MM.1S (cell line): ENCODE data around the gene CYSTM1.

ENCODE experiments used
- DNase-seq: peaks from one replicate; pipeline ENCODE4 v3.0.0-alpha.2; 2015
- H2AFZ ChIP-seq: fragments of 300-600 bp; sonication (generic); 2 replicates; pipeline ENCODE4 v1.6.0; 2016; ENCODE audit warnings: antibody characterized with exemption, low read length
- H3F3A ChIP-seq: fragments of 300-600 bp; sonication (generic); 2 replicates; pipeline ENCODE4 v1.6.1; 2016; ENCODE audit warnings: mild to moderate bottlenecking, antibody characterized with exemption, low read length, moderate library complexity, mixed read lengths; ENCODE audit not compliant: insufficient read depth
- H3K27ac ChIP-seq: fragments of 300-600 bp; sonication (generic); 2 replicates; pipeline ENCODE4 v1.5.1; 2016; ENCODE audit warnings: mild to moderate bottlenecking, low read length
- H3K27me3 ChIP-seq: fragments of 300-600 bp; sonication (generic); replicated peaks from 2 replicates; pipeline ENCODE4 v1.6.0; 2016; ENCODE audit warnings: low read length; ENCODE audit not compliant: insufficient read depth
- H3K36me3 ChIP-seq: fragments of 300-600 bp; sonication (generic); replicated peaks from 2 replicates; pipeline ENCODE4 v1.6.1; 2016; ENCODE audit warnings: mild to moderate bottlenecking, low read length, mixed read lengths; ENCODE audit not compliant: insufficient read depth
- H3K4me1 ChIP-seq: fragments of 300-600 bp; sonication (generic); 2 replicates; pipeline ENCODE4 v1.6.1; 2016; ENCODE audit warnings: low read length, mixed read lengths
- H3K4me2 ChIP-seq: fragments of 300-600 bp; sonication (generic); 2 replicates; pipeline ENCODE4 v1.6.0; 2016; ENCODE audit warnings: low read depth, low read length
- H3K4me3 ChIP-seq: fragments of 300-600 bp; sonication (generic); 2 replicates; pipeline ENCODE4 v1.5.1; 2016; ENCODE audit warnings: low read length, mixed read lengths
- H3K79me2 ChIP-seq: fragments of 300-600 bp; sonication (generic); 2 replicates; pipeline ENCODE4 v1.6.1; 2016; ENCODE audit warnings: mixed run types, low read length, mixed read lengths
- H3K9ac ChIP-seq: fragments of 300-600 bp; sonication (generic); 2 replicates; pipeline ENCODE4 v1.6.1; 2016; ENCODE audit warnings: low read length, mixed read lengths
- H3K9me2 ChIP-seq: fragments of 300-600 bp; sonication (generic); replicated peaks from 2 replicates; pipeline ENCODE4 v1.6.1; 2016; ENCODE audit warnings: mild to moderate bottlenecking, low read length, mixed read lengths; ENCODE audit not compliant: insufficient read depth
- H3K9me3 ChIP-seq: fragments of 300-600 bp; sonication (generic); replicated peaks from 2 replicates; pipeline ENCODE4 v1.6.1; 2016; ENCODE audit warnings: mild to moderate bottlenecking, low read length, mixed read lengths; ENCODE audit not compliant: insufficient read depth
- H4K20me1 ChIP-seq: fragments of 300-600 bp; sonication (generic); 2 replicates; pipeline ENCODE4 v1.6.1; 2016; ENCODE audit warnings: mild to moderate bottlenecking, low read length, moderate library complexity, mixed read lengths; ENCODE audit not compliant: insufficient read depth
- CTCF ChIP-seq: fragments of 300-600 bp; sonication (generic); IDR thresholded peaks from 2 replicates; pipeline ENCODE4 v1.5.1; 2016; ENCODE audit warnings: antibody characterized with exemption, low read length, mixed read lengths
- EZH2 ChIP-seq: fragments of 300-600 bp; sonication (generic); optimal IDR thresholded peaks from 2 replicates; pipeline ENCODE3; 2017; ENCODE audit warnings: low read depth, mild to moderate bottlenecking, antibody characterized with exemption, low read length, mixed read lengths
- EZH2phosphoT487 ChIP-seq: fragments of 300-600 bp; sonication (generic); IDR thresholded peaks from 2 replicates; pipeline ENCODE4 v1.6.1; 2018; ENCODE audit warnings: antibody characterized with exemption, low read length

CYSTM1 gene

GRCh38 chr5:140242099-140242498 is 67.1 kb downstream of the CYSTM1 start:
- H3K4me3 ChIP-seq = no peak overlapping the region
- no peaks in the 10 kb centered on the region for H3K79me2 ChIP-seq
- H3K36me3 ChIP-seq = no peaks in the 10 kb centered on the region
- no peak for DNase-seq
- no peaks in the 10 kb centered on the region for H3F3A ChIP-seq
- no peaks in the 10 kb centered on the region for H3K9me3 ChIP-seq
- H4K20me1 ChIP-seq = no peaks in the 10 kb centered on the region
- H3K4me2 ChIP-seq = no peak overlapping the region
- H2AFZ ChIP-seq = no peak overlapping the region
- no peaks in the 10 kb centered on the region for H3K9me2 ChIP-seq
- TF ChIP-seq CTCF = no peak
- no peak for TF ChIP-seq EZH2
- no peak for TF ChIP-seq EZH2phosphoT487
- H3K27ac ChIP-seq = no peak overlapping the region
- no peak overlapping the region for H3K9ac ChIP-seq
- 0 out of 2 replicates have a peak, but pooled peaks cover 3% of the 10 kb centered on the region for H3K4me1 ChIP-seq
- no peaks in the 10 kb centered on the region for H3K27me3 ChIP-seq

- no peak overlapping the region for H3K27ac ChIP-seq
- H3K4me3 ChIP-seq = no peak overlapping the region
- no peak overlapping the region for H3K4me2 ChIP-seq
- no peak overlapping the region for H3K9ac ChIP-seq
- no peak overlapping the region for H2AFZ ChIP-seq
- H3K79me2 ChIP-seq = 0 out of 2 replicates have a peak, but pooled peaks cover 6% of the 10 kb centered on the region
- no peak for DNase-seq
- no peaks in the 10 kb centered on the region for H3F3A ChIP-seq
- no peaks in the 10 kb centered on the region for H3K27me3 ChIP-seq
- no peaks in the 10 kb centered on the region for H4K20me1 ChIP-seq
- no peaks in the 10 kb centered on the region for H3K9me3 ChIP-seq
- TF ChIP-seq EZH2phosphoT487 = no peak
- TF ChIP-seq EZH2 = no peak
- TF ChIP-seq CTCF = no peak
- H3K36me3 ChIP-seq = no peaks in the 10 kb centered on the region
- 0 out of 2 replicates have a peak, but pooled peaks cover 3% of the 10 kb centered on the region for H3K4me1 ChIP-seq
- no peaks in the 10 kb centered on the region for H3K9me2 ChIP-seq
Measured at GRCh38 chr5:140242890-140243585, 68.0 kb downstream of the CYSTM1 start.

- Histone ChIP-seq H3K4me1 (0 out of 2 replicates have a peak, but pooled peaks cover 3% of the 10 kb centered on the region), H3K9ac (no peak overlapping the region), H3K9me2 (no peaks in the 10 kb centered on the region), H3K9me3 (no peaks in the 10 kb centered on the region), H3K27ac (no peak overlapping the region), H4K20me1 (no peaks in the 10 kb centered on the region), H3K36me3 (no peaks in the 10 kb centered on the region), H3K4me3 (no peak overlapping the region), H2AFZ (no peak overlapping the region), H3K4me2 (no peak overlapping the region), H3K79me2 (peaks cover 12% of the 10 kb centered on the region), H3K27me3 (no peaks in the 10 kb centered on the region), H3F3A (peaks cover under 1% of the 10 kb centered on the region; the same call in 1 of the 2 replicates)
- TF ChIP-seq CTCF (no peak), EZH2phosphoT487 (no peak), EZH2 (no peak)
- no peak for DNase-seq
Measured at GRCh38 chr5:140243706-140244250, 68.8 kb downstream of the CYSTM1 start.
